Dermis microvascular lymphatic vessel endothelial cell (primary cell): ENCODE measurements around the gene DHX16. TPM values are rescaled to one million over a fixed set of nuclear protein-coding genes. Genes with fewer than 3 reads are reported as not detected.
"Not testable (repeated sequence)": the region's sequence is repeated elsewhere in the genome, so short reads cannot be mapped to it uniquely, and the experiment has no call there.

Source experiments
- DNase-seq, 2 donors: peaks; one replicate each; pipeline versions ENCODE4 v3.0.0 to v3.0.0-alpha.2; 2010; ENCODE audit warnings: low read depth in 2 of 2
- total RNA-seq: library from RNA; depleted of rRNA; stranded (reverse); fragments of >200 nt; gene quantifications from 2 replicates; pipeline ENCODE4 v1.2.1, GENCODE V29; 2014

Gene DHX16
- total RNA-seq, 1 donor from 2014 or later, result 30.3 TPM

DNA sequence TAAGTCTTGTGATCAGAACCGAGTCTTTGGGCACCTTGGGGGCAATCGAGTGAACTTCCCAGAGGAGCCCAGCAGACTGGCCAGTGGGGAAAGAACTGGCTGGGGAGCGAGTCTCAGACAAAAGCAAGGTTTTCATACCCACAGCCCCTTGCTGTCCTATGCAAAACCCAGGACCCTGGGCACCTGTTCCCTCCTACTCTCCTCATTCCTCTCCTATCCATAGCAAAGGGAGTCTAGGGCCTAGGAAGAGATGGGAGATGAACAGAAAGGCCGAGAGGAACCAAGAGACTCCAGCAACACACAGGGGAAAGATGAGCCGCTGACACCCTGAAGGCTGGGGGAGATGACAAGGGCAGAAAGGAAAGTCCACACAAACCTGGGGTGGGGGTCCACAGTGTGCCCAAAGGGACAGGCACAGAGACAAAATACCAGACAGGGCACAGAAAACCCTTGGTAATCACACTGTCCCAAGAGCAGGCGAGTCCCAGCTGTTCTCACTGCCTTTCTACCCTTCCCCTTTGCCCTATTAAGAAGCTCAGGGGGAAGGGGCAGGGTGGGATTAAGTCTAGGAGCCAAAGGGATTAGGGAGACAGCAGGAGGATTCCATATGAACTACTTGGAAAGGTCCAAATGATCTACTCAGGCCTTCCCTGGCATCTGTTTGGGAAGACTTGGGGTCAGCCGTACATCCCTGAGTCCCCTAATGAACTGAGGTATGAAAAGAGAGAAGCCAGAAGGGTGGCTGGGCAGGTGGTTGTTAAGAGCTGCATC lies 7.1 kb upstream of the DHX16 start:
- DNase-seq, result no peak

DNA sequence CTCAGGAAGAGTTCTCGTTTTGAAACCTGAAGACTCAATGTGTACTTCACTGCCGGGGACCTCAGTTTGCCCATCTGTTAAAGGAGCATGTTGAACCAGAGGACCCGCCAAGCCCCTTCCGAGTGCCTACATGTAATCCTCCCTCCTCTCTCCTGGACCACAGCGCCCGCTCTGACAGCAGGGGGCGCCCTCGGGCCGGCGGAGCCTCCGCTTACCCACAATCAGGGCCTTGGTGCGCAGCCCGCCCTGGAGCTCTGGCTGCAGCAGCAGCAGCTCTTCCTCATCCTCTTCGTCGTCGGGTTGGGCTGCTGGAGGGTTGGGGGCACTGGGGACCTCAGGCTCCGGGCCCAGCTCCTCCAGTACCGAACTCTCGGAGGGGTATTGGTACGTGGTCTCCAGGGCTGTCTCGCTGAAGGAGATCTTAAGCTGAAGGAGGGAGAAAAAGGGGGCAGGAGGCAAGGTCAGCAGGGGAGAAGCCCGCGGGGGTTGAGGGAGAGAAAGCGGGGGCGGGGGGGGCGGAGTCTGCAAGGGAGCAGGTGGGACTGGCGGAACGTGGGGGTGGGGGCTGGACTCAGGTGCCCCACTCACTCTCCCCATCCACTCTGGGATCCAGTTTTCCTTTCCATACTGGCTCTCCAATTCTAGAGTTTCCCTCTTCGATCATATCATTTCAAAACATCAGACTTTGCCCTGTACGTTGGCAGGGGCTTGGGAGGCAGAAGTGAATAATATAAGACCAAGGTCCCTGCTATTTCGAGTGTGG lies 6.3 kb upstream of the DHX16 start:
- DNase-seq, result peak; percentile 63 to 86

DNA sequence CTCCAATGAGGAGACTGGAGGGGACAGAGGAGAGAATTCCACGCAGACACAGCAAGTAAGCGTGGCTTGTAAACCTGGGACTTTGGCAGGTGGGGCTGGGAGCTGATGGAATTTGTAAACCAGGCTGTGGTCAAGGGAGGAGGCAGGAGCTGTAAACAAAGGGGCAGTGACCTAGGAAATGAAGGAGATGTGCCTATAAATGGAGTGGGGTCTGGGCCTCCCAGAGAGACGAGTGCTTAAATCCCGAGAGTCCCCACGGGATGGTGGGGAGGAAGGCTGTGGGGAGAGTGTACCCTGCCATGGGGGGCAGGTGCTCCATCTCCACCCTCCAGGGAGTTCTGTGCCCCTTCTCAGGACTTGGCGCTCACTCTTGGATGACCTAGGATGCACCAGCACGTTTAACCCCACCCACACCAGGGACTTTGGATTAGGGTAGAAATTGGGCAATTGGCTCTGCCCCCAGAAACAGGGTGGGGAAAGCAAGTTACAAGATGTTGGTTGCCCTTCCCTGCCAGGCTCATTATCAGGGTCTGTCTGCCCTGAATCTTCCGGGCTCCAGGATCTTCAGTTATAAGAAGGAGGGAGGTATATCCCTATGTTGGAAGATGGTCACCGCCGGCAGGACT lies 4.0 kb upstream of the DHX16 start:
- no peak for DNase-seq

DNA sequence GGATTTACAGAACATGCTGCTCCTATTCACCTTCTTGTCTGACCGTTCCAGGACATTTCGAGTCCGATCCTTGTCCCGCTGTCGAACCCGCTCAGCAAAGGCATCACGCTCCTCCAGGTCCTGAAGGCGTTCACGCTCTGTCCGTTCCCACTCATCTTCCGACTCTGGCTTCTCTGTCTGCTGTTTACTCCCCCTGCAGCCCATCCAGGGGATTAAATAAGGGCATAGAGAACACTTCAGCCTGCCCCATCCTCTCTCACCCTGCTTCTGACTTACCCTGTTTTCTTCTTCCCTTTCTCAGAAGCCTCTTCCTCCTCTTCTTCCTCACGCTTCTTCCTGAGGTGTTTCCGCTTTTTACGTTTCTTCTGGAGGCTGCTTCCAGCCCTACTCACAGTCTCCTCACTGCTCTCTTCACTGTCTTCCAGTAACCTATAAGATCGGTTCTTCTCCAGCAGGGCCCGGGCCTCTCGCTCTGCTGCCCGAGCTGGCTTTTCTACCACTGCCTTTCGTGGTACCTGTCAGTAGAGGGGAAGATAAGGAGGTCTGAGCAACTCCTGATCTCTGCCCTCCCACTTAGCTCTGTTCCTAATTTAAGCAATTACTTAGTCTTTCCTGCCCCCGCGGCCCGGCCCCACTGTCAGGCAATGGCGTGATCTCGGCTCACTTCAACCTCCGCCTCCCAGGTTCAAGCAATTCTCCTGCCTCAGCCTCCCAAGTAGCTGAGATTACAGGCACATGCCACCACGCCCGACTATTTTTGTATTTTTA lies 1.9 kb downstream of the DHX16 start:
- DNase-seq, result peak in 1 of 2 donors; percentile 26

DNA sequence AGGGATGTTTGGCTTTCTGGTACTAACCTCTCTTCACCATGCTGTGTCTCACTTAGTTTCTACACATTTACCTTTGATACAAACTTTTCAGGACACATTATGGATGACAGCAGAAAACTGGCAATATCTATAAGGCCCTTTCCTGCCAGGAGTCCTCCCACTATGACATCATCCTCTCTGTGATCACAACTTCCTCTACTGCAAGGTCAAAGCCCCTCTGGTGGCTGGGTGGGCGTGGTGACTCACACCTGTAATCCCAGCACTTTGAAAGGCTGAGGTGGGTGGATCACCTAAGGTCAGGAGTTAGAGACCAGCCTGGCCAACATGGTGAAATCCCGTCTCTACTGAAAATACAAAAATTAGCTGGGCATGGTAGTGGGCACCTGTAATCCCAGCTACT lies 6.5 kb downstream of the DHX16 start:
- DNase-seq, result peak in 1 of 2 donors; percentile 45

DNA sequence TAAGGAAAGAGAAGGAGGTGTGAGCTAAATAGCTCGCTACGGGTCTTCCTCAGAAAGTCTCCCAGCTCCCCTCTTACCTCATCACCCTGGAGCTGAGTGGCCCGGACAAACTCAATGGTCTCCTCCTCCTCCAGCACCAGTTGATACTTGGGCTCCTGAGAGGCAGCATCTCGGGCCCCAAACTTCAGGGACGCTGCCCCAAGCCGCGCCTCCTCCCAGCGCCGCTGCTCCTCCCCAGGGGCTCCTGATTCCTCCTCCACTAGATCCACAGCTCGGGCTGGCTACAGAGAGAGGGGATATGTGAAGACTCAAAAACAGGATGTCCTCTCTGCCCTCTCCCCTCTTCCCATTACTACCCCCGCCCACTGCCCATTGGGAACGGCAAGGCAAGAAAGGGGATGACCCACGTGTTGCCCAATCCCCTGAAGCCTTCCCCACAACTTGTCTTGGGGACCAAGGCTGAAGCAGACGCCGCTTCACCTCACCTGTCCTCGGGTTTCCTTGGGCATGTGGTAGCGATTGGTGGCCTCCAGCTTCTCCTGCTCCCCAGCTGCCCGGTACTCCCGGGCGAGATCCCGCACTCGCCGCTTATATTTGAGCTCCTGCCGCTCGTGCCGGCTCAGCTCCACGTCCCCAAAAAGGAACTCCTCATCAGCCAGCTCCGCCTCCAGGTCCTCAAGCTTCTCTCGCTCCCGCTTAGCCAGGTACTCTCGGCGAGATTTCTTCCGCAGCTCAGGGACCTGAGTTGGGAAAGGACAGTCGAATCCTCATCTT lies 7.6 kb downstream of the DHX16 start:
- DNase-seq, result no peak

DNA sequence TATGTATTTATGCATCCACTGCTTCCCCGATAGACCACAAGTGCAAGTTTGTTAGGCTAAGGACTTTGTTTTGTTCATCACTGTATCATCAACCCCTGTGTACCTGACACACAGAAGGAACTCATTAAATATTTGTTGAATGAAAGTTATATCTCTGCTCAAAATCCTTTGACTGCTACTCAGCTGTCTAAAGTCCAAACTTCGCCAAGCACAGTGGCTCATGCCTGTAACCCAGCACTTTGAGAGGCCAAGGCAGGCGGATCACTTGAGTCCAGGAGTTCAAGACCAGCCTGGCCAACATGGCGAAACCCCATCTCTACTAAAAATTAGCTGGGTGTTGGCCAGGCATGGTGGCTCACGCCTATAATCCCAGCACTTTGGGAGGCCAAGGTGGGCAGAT lies 14.9 kb downstream of the DHX16 start:
- DNase-seq, result not testable (repeated sequence)

DNA sequence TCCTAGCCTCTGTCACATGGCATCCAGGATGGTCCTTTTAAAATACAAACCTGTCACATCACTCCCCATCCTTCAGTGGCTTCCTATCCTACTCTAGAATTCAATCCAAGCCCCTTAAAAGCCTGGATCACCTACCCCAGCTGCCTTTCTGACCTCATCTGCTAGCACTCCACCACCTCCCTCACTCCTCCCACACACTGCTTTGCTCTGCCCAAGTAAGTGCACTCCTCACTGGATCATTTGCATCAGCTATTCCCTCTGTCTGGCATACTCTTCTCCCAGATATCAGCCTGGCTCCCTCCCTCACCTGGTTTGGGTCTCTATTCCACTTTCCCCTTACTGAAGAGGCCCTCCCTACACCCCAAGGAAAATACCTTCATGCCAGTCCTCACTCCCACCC lies 15.4 kb downstream of the DHX16 start:
- DNase-seq, result no peak

DNA sequence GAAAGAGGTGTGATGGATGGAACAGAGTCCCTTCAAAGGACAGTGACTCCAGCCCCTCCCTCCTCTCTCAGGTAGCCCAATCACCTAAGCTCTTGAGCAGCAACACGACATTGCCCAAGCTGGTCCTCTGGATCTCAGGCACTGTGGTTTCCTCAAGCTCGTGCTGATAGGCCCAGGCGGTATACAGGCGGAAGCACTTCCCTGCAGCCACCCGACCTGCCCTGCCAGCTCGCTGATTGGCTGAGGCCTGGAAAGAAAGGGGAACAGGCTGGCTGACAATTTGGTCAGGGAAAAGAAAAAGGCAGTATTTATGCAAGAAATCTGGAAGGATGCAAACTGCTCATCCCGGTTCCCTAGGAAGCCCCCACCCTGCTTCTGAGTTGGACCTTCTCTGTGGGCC lies 16.3 kb downstream of the DHX16 start:
- no peak for DNase-seq

DNA sequence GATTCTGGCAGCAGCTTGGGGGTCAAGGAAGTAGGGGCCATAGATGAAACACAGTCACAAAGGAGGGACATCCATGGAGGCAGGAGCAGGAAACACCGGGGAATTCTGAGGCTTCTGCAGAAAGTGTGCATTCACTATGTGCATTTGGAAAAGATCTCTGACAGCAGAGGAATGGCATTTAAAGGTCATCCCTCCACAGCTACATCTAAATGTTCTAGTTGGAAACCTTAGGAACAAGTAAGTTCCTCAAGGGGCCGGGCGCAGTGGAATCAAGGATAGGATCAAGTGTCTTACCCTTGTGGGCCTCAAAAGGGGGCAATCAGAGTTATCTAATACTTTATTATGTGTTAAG lies 17.1 kb downstream of the DHX16 start:
- no peak for DNase-seq

DNA sequence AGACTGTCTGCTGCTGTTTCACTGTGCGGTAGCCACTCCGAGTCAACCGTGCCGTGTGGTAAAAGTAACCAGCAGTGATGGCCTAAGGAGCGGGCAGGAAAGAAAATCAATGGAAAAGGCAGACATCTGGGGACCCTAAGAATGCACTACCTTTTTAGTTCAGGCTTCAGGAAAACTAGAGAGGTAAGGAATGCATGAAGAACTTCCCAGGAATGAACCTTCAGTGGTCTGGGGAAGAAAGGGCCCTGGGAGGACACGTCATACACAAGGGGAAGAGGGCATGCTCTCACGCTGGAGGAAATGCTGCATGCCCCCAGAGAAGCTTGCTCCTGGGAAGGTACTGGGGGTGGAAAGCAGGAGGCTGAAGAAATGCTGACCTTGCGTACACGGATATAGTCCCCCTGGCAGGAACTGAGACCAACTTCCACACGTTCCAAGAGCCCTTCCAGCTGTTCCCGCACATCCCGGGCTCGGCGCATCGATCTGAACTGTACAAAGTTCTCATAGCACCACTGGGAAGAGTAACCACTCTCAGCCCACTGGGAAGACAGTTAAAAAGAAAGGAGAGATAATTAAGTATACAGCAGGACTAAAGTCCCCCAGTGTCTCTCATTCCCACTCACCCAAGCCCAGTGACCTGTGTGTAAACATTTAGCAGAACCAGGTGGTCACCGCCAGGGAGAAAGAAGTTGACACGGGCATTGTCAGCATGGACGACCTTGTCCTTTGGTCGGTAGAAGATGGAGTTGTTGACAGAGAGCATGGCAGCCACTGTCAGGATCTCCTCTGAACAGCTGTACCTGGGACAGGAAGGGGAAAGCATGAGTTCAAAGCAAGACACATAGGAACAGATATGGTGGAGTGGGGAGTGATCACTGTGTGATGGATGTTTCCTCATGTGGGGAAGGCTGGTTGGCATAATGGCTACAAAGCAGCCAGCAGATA lies 17.7 kb downstream of the DHX16 start:
- DNase-seq, result no peak

DNA sequence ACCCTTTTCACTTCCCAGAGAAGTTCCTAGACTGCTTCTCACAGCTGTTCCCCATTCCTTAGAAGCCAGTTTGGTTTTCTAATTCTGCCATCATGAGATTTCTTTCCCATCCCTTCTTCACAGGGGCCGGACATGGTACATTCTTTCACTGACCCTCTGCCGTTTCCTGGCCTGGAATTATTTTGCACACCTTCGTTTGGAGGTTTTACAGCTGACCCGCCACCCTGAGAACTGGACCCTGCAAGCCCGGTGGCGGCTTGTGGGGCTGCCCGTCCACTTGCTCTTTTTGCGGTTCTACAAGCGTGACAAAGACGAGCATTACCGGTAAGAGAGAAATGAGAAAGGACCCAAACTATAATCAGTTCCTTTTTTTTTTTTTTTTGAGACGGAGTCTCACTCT lies 21.7 kb downstream of the DHX16 start:
- DNase-seq, result no peak

DNA sequence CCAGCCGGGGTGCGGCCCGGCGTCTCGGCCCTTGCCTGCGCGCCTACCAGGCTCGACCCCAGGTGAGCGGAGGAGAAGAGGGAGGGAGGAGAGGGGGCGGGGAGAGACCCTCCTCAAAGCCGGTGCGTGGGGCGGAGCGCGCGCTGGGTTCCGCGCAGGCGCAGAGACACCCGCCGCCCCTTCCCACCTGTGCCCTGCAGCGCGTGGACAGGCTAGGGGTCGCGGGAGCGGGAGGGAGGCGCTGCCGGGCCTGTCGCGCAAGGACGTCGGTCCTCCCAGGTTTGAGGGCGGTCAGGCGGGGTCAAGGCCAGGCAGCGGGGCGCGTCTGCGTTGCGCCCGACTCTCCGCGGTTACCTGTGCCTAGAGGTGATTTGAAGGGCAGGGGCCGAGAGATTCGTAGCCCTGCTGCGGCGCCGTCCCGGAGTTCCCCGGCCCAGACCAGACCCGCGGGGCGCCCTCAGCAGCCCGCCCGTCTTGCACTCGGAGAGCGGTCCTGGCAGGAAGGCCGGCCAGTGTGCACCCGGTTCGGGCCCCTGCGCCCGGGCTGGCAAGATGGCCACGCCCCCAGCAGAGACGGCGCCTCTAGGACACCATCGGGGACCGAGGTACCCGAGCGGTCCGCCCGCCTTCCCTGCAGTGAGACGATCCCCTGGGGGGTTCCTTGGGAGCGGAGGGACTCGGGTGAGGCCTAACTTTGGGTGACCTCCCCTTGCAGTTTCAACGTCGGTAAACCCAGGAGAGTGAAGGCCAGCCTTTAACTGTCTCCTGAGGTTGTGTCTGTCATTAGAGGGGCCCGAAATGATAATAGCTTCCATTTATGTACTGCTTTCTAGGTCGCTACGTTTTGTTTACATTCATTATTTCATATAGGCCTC lies 25.3 kb downstream of the DHX16 start:
- peak in 1 of 2 donors; percentile 66 for DNase-seq

DNA sequence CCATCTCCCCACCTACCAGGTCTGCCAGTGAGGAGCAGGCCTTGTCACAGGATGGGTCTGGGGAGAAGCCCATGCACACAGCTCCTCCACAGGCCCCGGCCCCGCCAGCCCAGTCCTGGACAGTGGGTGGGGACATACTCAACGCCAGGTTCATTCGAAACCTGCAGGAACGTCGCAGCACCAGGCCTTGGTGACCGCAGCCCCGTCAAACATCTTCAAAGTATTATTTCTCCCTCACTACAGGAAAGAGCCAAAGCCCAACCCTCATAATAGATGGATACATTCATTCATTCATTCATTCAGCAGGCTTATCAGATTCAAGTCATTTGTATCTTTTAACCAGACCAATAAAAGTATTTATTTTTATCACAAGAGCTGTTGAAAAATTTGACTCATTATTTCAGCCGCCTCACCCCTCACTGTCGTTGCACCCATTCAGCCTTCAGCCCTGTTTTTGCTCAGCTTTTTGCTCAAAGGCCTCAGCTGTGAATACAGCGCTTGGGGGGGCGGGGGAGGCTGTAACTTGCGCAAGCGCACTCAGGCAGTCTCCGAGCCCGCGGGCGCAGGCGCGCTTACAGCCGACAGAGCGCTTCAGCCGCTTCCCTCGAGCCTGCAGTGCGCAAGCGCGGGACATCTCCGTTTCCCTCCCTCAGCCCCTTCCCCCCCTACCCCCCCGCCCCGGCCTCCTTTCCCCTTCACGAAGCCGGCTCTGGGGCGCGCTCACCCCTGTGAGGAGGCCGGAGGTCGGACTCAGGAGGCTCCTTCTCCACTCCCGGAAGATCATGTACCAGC lies 26.2 kb downstream of the DHX16 start, which contains the start of gene C6orf136:
TSS of gene C6orf136 (plus strand) at position 684 of the 792 bp plus-strand sequence. CDS start at position 783, 99 bp downstream.
- DNase-seq, result peak; percentile 88 to 94

DNA sequence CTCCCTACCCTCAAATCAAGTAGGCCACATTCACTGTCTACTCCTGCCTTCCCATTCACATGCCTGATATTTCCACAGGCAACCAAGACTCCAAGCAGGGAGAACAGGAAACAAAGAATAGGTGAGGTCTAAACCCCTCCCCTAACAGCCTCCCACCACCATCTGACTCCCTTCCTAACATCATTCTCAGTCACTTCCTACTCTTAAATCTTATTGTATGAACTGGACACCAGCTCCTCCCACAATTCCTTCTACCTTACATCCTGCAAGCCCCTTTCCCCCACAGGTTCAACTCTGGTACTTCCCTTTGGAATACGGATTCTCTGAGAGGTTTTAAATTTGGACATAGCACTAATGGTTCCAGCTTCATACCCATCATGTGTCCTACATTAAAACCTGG lies 26.8 kb downstream of the DHX16 start:
- no peak for DNase-seq

DNA sequence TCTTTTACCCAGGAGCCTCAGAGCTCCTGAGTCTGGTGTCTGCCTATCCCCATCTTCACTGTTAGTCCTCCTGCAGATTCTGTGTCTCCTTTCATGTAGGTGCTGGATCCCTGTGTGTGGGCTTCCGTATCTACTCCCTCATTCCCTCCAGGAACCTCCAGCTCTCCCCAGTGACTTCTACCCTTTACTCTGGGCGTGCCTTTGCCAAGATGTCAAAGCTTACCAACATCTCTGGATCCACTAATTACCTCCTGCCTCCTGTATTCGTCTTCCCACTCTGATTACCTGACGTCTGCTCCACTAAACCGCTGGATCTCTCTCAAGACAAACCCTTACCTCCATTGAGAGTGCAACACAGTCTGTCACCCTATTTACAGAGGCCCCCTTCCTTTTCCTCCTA lies 28.0 kb downstream of the DHX16 start:
- no peak for DNase-seq

DNA sequence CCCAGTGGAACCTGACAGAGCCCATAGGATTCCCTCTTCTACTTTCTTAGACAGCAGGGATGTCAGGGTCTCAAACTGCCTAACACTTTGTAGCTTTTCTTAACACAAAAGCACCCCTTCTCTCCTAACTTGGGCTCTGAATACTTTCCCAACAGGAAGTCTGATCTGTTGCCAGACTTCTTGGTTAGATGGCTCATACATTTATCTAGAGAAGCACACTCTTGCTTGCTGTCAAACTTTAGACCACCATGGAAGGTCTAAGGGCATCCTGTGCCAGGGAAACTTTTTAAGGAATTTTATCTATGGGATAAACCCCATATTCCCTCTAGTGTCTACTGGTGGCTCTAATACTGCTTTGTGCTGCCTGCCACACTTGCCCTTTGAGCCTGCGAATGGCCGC lies 29.1 kb downstream of the DHX16 start:
- DNase-seq, result no peak

DNA sequence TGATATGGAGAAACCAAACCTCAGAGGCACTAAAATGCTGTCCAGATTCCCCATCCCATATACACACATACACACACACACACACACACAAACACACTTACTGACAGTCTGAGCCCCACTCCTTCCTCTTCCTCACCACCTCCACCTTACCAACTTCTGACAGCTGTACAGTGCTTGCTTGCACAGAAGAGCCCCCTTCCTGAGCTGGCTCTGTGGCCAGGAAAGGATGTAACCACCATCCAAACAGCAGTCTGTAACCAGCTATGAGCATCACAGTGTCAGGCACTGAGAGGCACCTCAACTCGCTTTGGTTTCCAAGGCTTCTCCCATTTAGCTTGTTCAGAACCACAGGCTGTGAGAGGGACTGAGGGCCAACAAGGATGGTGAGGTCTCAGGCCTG lies 31.8 kb downstream of the DHX16 start:
- no peak for DNase-seq
